ENCODE data around the gene CATSPERZ.

DNA sequence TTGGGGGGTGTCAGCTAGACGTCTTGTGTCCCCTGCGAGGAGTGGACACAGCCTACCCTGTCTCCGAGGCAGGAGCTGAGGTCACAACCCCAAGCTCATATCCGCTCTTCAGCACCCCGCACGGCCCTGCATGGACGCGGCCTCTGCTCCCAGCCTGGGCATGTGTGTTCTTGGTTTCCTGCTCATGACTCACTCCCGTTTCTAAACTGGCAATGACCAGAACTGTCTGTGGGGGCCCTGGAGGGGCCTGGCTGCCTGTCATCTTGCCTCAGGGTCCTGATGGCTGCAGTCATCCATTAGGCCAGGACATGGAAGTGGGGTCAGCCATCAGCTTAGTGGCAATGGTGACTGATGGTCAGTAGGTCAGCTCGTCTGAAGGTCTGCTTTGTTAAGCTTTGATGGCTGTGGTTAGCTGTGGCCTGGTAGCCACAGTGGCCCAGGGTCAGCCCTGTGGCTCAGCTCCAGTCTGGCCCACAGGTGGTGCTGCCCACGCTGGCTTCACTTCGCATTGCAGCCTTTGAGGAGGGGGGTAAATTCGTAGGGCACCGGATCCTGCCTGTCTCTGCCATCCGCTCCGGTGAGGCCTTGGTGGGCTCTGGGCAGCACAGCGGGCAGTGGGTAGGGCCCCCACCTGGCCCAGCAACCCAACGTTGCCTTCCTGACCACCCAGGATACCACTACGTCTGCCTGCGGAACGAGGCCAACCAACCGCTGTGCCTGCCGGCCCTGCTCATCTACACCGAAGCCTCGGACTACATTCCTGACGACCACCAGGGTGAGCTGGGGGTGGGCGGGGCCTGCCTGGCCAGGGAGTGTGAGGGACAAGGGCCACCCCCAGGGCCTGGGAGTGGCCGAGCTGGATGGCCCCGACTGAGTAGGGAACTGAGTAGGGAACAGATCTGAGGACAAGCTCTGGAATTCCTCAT is 36.9 kb upstream of the CATSPERZ start:
- TF ChIP-seq TOE1 (CRISPR knock-in tag; IDR thresholded peaks at IDR 0.05), result no peak
- TF ChIP-seq GABPA (IDR thresholded peaks at IDR 0.05; ENCODE audit: low read depth, low read length), result no peak
- TF ChIP-seq GABPA (CRISPR knock-in tag; IDR thresholded peaks at IDR 0.05; ENCODE audit: low read depth), result no peak
- TF ChIP-seq NFRKB (IDR thresholded peaks at IDR 0.05), result no peak
- no peak for TF ChIP-seq CTCF (CRISPR knock-in tag; IDR thresholded peaks at IDR 0.05)
- no peak for TF ChIP-seq POLR2A (IDR thresholded peaks at IDR 0.05; ENCODE audit: insufficient read depth in 1 of 2, low read depth in 2 of 2, low read length in 2 of 2)
- no peak for TF ChIP-seq FOXA3 (CRISPR knock-in tag; IDR thresholded peaks at IDR 0.05)
- TF ChIP-seq KAT8 (CRISPR knock-in tag; IDR thresholded peaks at IDR 0.05), result no peak
- no peak for TF ChIP-seq ZBTB14 (CRISPR knock-in tag; IDR thresholded peaks at IDR 0.05)
- no peak for TF ChIP-seq ARHGAP35 (CRISPR knock-in tag; IDR thresholded peaks at IDR 0.05; ENCODE audit: borderline replicate concordance)
- no peak for TF ChIP-seq AGO2 (optimal IDR thresholded peaks at IDR 0.05; ENCODE audit: low read depth, low read length)
- no peak for TF ChIP-seq IKZF1 (IDR thresholded peaks at IDR 0.05)
- TF ChIP-seq CC2D1A (CRISPR knock-in tag; IDR thresholded peaks at IDR 0.05), result no peak

All from HepG2 (cell line).